GM13976 (cell line): ENCODE data around the gene FICD.

Source experiments
- DNase-seq: peaks from one replicate; pipeline ENCODE4 v3.0.0; 2012; ENCODE audit warnings: low spot score
- in situ Hi-C: fragments of 300-500 bp; cut with MboI; formaldehyde crosslinking; loops from one replicate; pipeline ENCODE4 v1.12.0; 2022; ENCODE audit warnings: low sequenced_read_pairs, mixed read lengths, inconsistent platforms; ENCODE audit not compliant: unreplicated experiment
- TF ChIP-seq, protein P1 (sequence below): IDR thresholded peaks from 2 replicates; pipeline ENCODE4 v1.5.1; 2012; ENCODE audit warnings: borderline replicate concordance, mild to moderate bottlenecking; ENCODE audit not compliant: insufficient read depth; ENCODE audit errors: extremely low read depth, missing control alignments, control extremely low read depth

FICD gene

DNA sequence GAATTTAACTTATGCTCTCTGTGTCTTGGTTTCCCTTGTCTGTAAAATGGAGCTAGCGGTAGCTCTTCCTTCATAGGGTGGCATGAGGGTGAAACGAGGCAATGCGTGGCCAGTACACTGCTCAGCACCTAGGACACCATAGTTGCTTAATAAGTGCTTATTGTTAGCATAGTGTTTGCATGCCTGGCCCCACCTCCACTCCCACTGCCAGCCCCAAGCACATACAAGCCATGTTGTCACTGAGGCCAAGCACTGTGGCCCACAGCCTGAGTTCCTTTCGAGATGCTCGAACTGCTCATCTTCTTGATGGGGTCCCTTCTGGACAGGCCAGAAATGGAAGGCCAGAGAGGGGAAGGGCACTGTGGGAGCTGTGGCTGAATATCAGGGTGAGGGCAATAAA, 839 bp downstream of the FICD start:
- no peak for DNase-seq
- TF ChIP-seq, protein P1, sequence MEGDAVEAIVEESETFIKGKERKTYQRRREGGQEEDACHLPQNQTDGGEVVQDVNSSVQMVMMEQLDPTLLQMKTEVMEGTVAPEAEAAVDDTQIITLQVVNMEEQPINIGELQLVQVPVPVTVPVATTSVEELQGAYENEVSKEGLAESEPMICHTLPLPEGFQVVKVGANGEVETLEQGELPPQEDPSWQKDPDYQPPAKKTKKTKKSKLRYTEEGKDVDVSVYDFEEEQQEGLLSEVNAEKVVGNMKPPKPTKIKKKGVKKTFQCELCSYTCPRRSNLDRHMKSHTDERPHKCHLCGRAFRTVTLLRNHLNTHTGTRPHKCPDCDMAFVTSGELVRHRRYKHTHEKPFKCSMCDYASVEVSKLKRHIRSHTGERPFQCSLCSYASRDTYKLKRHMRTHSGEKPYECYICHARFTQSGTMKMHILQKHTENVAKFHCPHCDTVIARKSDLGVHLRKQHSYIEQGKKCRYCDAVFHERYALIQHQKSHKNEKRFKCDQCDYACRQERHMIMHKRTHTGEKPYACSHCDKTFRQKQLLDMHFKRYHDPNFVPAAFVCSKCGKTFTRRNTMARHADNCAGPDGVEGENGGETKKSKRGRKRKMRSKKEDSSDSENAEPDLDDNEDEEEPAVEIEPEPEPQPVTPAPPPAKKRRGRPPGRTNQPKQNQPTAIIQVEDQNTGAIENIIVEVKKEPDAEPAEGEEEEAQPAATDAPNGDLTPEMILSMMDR = no peak
- in situ Hi-C loops = no loop called here

DNA sequence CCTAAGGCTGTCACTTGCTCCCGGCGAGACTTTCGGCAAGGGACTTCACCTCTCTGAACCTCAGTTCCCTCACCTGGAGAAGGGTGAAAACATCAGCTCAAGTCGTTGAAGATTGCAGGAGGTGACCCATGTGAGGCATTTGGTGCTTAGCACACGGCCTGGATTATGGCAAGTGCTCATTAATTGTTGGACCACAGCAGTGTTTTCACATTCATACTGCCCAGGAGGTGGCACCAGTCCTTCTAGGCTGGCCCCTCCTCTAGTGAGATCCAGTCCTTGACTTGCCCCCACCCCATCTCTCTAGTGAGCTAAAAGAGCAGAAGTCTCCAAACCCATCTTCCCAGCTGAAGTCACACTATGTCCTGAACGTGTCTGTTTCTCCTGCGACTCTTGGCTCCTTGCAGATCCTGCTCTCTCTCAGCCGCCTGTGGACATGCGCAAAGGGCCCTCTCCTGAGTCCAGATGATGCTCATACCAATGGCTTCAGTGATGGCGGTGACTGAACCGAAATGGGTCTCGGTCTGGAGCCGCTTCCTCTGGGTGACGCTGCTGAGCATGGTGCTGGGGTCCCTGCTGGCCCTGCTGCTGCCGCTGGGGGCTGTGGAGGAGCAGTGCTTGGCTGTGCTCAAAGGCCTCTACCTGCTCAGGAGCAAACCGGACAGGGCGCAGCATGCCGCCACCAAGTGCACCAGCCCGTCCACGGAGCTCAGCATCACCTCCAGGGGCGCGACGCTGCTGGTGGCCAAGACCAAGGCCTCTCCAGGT, 1.6 kb downstream of the FICD start:
- TF ChIP-seq, protein P1 = no peak
- in situ Hi-C loops = no loop called here
- no peak for DNase-seq

DNA sequence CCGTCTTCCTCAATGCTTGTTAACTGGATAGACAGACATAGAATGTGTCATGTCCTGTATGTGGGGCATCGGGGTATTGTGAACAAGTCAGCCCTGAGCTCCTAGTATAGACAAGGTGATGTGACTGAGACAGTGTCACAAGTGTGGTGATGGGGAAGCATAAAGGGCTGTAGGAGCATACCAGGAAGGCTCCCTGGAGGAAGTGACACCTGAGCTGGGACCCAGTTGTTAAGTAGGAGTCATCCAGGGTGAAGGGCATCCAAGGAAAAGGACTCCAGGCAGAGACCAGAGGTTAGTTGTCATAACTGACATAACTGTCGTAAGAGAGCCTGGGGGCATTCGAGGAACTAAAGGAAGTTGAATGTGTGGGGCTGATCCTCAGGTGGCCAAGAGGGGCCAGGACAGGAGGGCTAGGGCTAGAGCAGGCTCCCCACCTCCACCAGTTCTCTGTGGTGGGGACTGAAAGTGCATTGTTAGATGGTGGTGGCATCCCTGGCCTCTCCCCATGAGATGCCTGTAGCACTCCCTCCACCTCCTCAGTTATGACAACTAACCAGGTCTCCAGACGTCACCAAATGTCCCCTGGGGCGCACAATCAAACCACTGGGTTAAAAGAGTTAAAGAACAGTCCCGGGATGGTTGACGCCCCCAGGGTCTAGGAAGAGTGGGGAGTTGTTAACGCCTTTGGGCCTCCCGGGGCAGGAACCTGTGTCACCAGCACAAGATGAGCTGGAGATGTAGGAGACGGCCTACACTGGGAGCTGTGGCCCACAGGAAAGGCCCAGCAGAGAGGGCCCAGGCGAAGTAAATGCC, 2.4 kb downstream of the FICD start:
- in situ Hi-C loops = no loop called here
- TF ChIP-seq, protein P1 = no peak
- no peak for DNase-seq

DNA sequence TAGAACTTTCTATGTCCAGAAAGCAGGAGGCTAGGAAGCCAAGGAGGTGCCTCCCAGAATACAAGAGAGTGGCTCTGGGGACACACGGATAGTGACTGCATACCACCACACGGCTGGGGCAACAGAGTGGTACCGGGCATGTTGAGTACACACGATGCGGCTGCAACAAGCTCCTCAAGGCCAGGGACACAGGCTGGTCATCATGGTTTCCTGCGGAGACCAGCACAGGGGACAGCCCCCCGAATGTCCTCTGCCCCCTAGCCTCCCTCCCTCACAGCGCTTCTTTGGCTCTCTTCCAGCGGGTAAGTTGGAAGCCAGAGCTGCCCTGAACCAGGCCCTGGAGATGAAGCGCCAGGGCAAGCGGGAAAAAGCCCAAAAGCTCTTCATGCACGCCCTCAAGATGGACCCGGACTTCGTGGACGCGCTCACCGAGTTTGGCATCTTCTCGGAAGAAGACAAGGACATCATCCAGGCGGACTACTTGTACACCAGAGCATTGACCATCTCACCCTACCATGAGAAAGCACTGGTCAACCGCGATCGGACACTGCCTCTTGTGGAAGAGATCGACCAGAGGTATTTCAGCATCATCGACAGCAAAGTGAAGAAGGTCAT, 3.1 kb downstream of the FICD start:
- DNase-seq = no peak
- in situ Hi-C loops = no loop called here
- TF ChIP-seq, protein P1 = no peak

DNA sequence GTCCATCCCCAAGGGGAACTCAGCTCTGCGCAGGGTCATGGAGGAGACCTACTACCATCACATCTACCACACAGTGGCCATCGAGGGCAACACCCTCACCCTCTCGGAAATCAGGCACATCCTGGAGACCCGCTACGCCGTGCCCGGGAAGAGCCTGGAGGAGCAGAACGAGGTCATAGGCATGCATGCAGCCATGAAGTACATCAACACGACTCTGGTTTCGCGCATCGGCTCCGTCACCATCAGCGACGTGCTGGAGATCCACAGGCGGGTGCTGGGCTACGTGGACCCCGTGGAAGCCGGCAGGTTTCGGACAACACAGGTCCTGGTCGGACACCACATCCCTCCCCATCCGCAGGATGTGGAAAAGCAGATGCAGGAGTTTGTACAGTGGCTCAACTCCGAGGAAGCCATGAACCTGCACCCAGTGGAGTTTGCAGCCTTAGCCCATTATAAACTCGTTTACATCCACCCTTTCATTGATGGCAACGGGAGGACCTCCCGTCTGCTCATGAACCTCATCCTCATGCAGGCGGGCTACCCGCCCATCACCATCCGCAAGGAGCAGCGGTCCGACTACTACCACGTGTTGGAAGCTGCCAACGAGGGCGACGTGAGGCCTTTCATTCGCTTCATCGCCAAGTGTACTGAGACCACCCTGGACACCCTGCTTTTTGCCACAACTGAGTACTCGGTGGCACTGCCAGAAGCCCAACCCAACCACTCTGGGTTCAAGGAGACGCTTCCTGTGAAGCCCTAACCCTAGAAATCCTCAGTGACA, 3.8 kb downstream of the FICD start:
- TF ChIP-seq, protein P1 = no peak
- in situ Hi-C loops = no loop called here
- DNase-seq = no peak

DNA sequence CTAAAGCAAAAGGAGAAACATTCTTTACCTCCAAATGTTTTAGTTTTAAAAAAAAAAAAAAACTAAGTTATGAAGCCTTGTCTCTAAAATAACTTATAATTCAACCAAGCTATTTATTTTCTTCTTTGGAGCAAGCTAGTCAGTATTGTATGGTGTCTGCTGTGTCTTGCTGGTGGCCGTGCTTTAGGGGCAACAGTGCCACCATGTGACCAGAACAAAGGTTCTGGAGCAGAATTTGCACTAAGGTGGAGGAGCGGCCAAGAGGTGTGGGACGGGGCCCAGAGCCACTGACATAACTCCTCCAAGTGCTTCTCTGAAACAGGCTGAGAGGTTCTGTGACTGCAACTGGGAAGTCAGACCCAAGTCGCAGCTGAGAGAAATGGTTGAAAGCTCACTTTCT, 4.5 kb downstream of the FICD start:
- in situ Hi-C loops = no loop called here
- DNase-seq = no peak
- TF ChIP-seq, protein P1 = no peak
